HG03460 (cell line): Measurements from ENCODE around the gene ARPP21.

ENCODE experiments used
- ATAC-seq: cut with Tn5 transposase; IDR thresholded peaks from one replicate; pipeline ENCODE4 v1.9.1; 2021; ENCODE audit not compliant: unreplicated experiment

The ARPP21 gene

GRCh38 chr3:35641331-35641730, 2.0 kb downstream of the ARPP21 start:
- ATAC-seq: no peak

- no peak for ATAC-seq
These were observed 2.7 kb downstream of the ARPP21 start for GRCh38 chr3:35641920-35642527.

DNA sequence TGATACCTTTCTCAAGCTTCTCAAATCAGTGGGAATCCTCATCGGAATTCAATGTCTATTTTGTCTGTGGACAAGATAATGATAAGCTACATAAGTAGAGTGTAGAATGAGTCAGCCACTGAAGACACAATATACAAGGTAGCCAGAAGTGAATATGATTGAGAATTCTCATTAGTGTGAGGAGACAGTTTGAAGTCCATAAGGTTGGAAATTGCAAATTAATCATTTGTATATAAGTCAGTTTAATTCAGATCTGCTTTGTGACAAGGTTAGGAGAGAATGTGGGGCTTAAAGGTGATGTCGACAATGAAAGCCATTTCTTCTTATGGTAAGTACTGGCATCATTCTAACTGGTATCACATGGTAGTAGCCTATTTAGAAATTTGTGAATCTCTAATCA, 4.2 kb downstream of the ARPP21 start:
- ATAC-seq: no peak

DNA sequence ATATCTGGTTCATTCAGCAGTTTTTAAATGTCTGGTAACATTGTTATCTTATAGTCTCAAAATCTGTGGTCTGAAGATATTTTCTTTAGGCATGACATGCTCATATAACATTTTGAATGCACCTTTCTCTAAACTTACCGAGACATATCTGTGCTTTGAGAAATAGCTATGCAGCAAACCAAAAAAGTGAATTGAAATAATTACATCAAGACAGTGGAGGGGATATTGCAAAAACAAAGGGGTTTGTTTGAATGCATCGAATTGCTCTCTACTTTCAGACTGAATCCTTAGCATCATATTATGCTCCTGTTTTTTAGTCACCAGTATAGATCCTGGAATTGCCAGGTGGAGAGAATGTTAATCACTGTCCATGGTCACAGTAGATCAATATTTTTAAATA, 5.1 kb downstream of the ARPP21 start:
- ATAC-seq: no peak

DNA sequence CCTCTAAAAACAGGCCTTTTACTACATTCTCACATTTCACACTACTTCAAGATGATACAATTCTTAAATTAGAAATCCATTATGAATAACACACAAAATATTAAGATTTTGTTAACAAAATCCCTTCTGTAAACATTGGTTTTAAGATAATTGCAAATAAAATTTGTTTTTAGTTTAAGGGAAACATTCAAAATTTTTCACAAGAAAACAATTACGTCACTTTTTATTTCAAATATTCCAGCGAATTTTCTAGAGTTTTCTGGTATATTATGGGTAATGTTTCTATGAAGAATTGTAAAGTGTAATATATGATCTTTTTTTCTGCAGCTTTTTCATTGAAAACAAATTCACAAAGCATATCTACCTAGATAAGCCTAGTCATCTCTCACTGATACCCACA, 5.9 kb downstream of the ARPP21 start:
- ATAC-seq: no peak

DNA sequence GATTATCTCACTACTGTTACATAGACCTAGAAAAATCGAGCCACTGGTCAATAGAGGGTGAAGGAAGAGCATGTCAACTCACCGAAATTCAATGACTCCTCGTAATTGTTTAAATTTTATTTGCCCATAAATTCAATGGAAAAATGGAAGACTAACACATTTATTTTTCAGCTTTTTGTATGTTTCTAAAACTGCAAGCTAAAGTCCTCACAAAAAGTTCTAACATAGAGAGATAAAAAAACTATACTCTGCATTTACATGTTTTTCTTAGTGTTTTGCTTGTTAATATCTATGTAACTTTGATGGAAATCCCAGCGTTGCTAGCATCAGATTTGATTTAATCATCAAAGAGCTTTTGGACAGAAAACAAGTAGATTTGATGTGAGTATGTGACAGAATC, 6.8 kb downstream of the ARPP21 start:
- ATAC-seq: no peak

DNA sequence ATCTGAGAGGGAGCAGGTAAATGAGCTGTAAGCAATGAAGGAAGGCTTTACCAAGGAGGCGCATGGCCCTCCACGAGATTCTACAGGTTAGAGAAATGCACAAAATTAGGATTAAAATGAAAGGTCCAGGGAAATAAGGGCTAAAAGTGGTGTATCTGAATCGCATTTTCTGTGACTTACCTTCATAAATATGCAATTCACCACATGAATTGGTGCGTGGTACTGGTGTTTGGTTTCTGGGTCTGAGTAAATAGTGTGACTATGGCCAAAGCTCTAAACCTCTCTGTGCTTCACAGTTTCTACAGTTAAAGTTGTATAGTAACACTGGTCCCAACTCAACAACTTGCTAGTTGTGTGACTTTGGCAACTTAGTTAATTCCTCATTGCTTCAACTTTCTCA, 8.1 kb downstream of the ARPP21 start:
- ATAC-seq: no peak

GRCh38 chr3:35648347-35648746, 9.0 kb downstream of the ARPP21 start:
- ATAC-seq: no peak

DNA sequence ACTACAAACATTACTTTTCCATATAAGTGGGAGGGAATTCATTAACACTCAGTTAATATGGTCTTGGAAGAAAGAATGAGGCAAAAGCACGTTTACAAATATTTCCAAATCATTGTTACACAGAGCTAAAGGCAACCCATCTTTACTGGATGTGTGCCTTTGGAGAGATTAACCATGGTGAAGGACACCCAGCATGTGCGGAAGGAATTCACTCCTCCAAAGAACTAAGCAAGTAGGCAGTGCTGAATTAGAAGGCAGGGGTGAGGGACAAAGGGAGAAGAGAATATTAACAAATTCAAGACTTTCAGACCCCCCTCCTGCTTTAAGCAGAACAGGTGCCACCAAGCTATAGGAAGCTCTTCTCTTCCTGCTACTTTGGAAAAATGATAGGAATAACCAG, 10.1 kb downstream of the ARPP21 start:
- ATAC-seq: no peak

- ATAC-seq: no peak
These were observed 12.1 kb downstream of the ARPP21 start for GRCh38 chr3:35651426-35651825.

DNA sequence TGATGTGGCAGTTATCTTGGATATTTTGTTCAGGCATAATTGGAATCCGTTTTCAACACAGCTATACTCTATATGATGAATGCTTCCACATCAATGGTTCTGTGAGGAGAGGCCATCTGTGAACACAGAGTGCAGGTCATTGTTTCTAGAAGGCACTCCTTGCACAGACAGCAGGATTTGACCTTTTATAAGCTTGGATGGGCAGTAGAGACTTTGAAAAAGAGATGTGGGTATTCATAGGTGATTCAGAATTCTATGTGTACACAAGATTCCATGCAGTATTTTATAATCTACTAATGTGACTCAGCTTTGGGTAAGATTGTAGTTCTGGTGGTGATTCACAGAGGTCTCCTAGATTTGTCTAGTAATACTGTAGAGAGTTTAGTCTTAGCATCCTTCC, 12.5 kb downstream of the ARPP21 start:
- no peak for ATAC-seq

- no peak for ATAC-seq
These were observed 14.0 kb downstream of the ARPP21 start for GRCh38 chr3:35653347-35653746.

GRCh38 chr3:35654476-35654875, 15.2 kb downstream of the ARPP21 start:
- ATAC-seq: no peak

- ATAC-seq: no peak
These were observed 19.4 kb downstream of the ARPP21 start for GRCh38 chr3:35658686-35659085.

GRCh38 chr3:35659768-35660167, 20.4 kb downstream of the ARPP21 start:
- ATAC-seq: no peak

- ATAC-seq: no peak
These were observed 24.1 kb downstream of the ARPP21 start for GRCh38 chr3:35663471-35663870.

DNA sequence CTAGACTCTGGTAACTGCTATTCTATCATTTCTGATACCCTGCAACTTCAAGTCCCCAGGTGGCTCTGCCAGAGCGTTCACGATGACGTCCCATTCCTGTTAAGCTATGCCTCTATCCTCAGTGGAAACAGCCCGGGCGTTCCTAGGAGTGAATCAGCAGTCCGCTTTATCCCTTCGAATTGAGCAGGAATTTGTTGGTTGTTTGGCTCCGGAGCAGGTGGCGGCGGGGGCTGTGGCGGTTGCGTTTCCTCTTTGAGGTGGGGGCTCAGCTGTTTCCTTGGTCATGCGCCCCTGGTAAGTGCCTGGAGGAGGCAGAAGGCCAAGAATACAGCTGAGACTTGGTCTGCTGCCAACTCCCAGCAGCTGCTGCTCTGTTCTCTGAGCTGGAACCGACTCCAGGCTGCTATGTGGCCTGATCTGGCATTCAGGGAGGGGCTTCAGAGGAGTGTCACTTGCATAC, 25.2 kb downstream of the ARPP21 start:
- ATAC-seq: peak; percentile 86

DNA sequence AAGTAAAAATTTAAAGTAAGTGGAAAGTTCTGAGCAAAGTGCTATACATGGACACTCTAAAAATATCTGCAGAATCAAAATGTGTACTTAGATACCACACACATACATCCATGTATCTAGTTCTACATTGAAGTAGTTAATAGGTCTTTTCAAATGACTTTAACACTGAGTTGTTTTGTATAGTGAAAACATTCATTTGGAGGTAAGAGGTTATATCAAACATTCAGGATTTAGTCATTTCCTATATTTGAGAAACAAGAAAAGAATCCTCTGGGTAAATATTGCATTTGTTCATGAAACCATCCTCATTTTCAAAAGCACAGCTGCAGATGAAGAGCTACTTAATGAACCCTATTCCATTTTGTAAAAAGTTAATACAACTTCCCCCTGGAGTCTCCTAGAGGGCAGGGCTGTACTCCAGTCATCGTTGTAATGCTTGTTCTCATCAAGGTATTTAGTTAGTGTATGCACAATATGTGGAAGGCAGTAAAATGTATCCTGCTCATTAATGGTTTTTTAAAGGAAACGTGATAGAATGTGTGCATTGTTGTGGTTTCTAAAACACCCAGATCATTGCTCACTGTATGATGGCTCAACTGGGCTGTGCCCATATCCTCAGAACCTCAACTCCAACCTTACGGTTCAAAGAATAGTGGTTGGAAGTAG, 26.2 kb downstream of the ARPP21 start:
- ATAC-seq: no peak

DNA sequence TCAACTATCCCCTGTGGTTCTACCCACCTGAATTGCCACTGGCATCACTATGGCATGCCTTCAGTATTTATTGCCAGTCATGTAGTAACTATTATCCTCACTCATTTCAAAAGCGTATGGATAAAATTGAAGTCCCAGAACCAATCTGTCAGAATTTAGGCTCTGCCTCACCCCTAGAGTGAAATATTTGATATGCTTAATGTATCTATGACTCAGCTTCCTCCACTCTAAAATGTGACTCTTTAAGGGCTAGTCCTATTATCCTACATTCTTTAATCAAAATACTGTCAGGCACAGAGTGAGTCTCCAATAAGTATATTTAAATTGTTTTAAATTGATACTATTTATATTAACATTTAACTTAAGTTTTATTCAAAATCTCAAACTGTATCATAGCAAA, 27.6 kb downstream of the ARPP21 start:
- ATAC-seq: no peak

DNA sequence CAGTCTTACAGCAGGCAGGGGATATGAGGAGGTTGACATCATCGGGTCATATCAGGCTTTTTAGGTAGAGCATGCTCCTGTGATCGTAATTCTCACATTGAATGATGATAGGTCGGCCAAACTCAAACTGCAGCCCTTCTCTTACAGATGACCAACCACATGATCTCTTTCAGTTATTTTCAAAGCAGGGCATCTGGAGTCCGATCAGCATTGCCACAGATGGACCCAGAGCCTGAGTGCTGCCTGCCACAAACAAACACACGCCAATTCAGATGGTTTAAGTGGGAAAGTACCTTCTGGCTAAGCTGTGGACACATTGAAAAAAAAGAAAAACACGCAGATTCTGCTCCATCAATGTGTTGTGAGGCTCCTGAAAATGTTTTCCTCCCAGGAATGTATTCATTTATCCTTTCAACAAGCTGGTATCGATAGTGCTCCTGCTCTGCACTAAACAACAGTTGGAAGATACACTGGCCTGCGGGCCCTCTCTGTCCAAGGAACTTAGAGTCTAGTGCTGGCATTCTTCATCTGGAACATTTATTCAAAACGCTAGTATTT, 31.2 kb downstream of the ARPP21 start:
- ATAC-seq: no peak

DNA sequence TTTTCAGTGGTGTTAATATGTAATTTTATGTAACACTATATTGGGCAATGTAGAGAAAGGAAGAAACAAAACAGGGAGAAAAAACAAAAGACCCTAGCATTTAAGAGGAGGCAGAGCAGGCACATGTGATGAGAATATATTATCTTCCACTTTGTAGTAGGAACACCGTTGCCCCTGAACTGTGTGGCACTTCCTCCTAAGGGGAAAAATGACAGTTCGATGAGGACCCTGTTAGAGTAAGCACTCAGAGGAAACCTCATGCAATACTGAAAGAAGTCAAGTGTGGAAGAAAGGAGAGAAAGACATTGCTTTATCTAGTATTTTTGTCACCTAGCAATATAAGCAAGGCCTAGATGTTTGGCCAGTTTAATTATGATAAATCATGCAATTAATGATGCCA, 32.2 kb downstream of the ARPP21 start:
- ATAC-seq: no peak

GRCh38 chr3:35673017-35673416, 33.7 kb downstream of the ARPP21 start:
- ATAC-seq: no peak
